Measurements from ENCODE around the gene IGFLR1. TPM values are rescaled to one million over a fixed set of nuclear protein-coding genes. Genes with fewer than 3 reads are reported as not detected.

The IGFLR1 gene
- total and polyA plus RNA-seq, 2 of the 8 experiments (the other 6 are each of a cell fraction or from before 2014, with no cell fraction given), result 8.4 to 28.9 TPM

- Histone ChIP-seq H3K9ac (replicated peaks in 1 of 4; ENCODE audit: extremely low read depth in 1 of 4, low read depth in 3 of 4, low read length in 3 of 4) (no peak overlapping the region), H2AFZ (ENCODE audit: low read length) (no peak overlapping the region), H2BK15ac (ENCODE audit: low read length) (no peak overlapping the region), H4K8ac (ENCODE audit: extremely low read depth, insufficient read depth, low read length) (no peak overlapping the region; the same call in 1 of the 2 replicates), H2AK5ac (ENCODE audit: low read depth, low read length) (0 out of 2 replicates have a peak overlapping the region, but pooled peaks have one; percentile 82), H3K23ac (ENCODE audit: insufficient read length) (no peak overlapping the region), H3K18ac (ENCODE audit: extremely low read depth, low read length) (no peak overlapping the region), H2BK5ac (ENCODE audit: low read depth, low read length) (no peak overlapping the region), H3K56ac (replicated peaks; ENCODE audit: insufficient read length, low read depth, low read length) (no peak overlapping the region), H3K23me2 (ENCODE audit: low read depth, low read length) (peaks cover 11% of the 10 kb centered on the region), H2BK20ac (ENCODE audit: low read length) (no peak overlapping the region), H3K79me1 (ENCODE audit: low read depth, low read length) (no peaks in the 10 kb centered on the region; the same call in 1 of the 2 replicates), H2BK120ac (replicated peaks; ENCODE audit: low read depth, low read length) (no peak overlapping the region), H3K4me1 (replicated peaks in 1 of 4; ENCODE audit: control insufficient read depth in 3 of 4, insufficient read depth in 4 of 4, low read length in 3 of 4) (peaks cover 0 to 18% (median 6%) of the 10 kb centered on the region in 4 experiments; a peak in 6 of 7 replicates), H3K9me3 (ENCODE audit: insufficient read depth in 2 of 2, low read depth in 1 of 2, low read length in 1 of 2) (no peaks in the 10 kb centered on the region), H3K27ac (ENCODE audit: low read depth, low read length) (no peak overlapping the region), H3K4ac (replicated peaks; ENCODE audit: insufficient read length, low read depth, low read length) (no peak overlapping the region), H3K36me3 (ENCODE audit: control insufficient read depth in 2 of 4, insufficient read depth in 4 of 4, low read length in 3 of 4) (no peaks in the 10 kb centered on the region), H4K91ac (replicated peaks; ENCODE audit: insufficient read length, low read length) (no peak overlapping the region), H3K4me2 (ENCODE audit: insufficient read depth in 1 of 2, low read depth in 2 of 2, low read length in 2 of 2) (no peak overlapping the region), H2BK12ac (ENCODE audit: low read depth, low read length) (no peak overlapping the region), H3K4me3 (ENCODE audit: extremely low read depth in 1 of 4, insufficient read depth in 2 of 4, low read depth in 3 of 4, low read length in 4 of 4) (no peak overlapping the region), H3K27me3 (replicated peaks in 1 of 4; ENCODE audit: control insufficient read depth in 3 of 4, extremely low read depth in 1 of 4, insufficient read depth in 3 of 4, low read length in 3 of 4) (peaks cover 0 to 4% (median 0%) of the 10 kb centered on the region in 4 experiments; a peak in 1 of 7 replicates), H3K79me2 (ENCODE audit: control insufficient read depth in 1 of 2, insufficient read depth in 2 of 2, low read length in 2 of 2) (no peaks in the 10 kb centered on the region), H3K14ac (ENCODE audit: insufficient read length) (no peak overlapping the region), H4K5ac (ENCODE audit: insufficient read length, low read depth, low read length) (no peak overlapping the region), H4K20me1 (replicated peaks in 1 of 2; ENCODE audit: control insufficient read depth in 1 of 2, insufficient read depth in 2 of 2, low read length in 2 of 2) (peaks cover 0 to 12% of the 10 kb centered on the region in 2 experiments)
- TF ChIP-seq, protein P1, sequence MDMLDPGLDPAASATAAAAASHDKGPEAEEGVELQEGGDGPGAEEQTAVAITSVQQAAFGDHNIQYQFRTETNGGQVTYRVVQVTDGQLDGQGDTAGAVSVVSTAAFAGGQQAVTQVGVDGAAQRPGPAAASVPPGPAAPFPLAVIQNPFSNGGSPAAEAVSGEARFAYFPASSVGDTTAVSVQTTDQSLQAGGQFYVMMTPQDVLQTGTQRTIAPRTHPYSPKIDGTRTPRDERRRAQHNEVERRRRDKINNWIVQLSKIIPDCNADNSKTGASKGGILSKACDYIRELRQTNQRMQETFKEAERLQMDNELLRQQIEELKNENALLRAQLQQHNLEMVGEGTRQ (IDR thresholded peaks at IDR 0.05; ENCODE audit: low read length), result no peak
- TF ChIP-seq NRF1 (IDR thresholded peaks at IDR 0.05; ENCODE audit: low read depth, low read length) (no peak), KDM4A (IDR thresholded peaks at IDR 0.05; ENCODE audit: low read depth, low read length, severe bottlenecking) (no peak), TAF7 (optimal IDR thresholded peaks at IDR 0.05; ENCODE audit: borderline replicate concordance, low read depth, low read length) (no peak), RBBP5 (IDR thresholded peaks at IDR 0.05; ENCODE audit: borderline replicate concordance, low read depth, low read length) (no peak), CHD1 (IDR thresholded peaks at IDR 0.05; ENCODE audit: low read depth, low read length) (no peak), CBX8 (IDR thresholded peaks at IDR 0.05; ENCODE audit: borderline replicate concordance, low read depth, low read length) (no peak), MAFK (IDR thresholded peaks at IDR 0.05; ENCODE audit: low read depth, low read length) (no peak), BACH1 (IDR thresholded peaks at IDR 0.05; ENCODE audit: low read length) (no peak), TAF1 (IDR thresholded peaks at IDR 0.05; ENCODE audit: low read depth, low read length) (no peak), CEBPB (IDR thresholded peaks at IDR 0.05; ENCODE audit: low read depth, low read length) (no peak), SIN3A (conservative IDR thresholded peaks at IDR 0.05 in 1 of 2, IDR thresholded peaks at IDR 0.05 in 1 of 2; ENCODE audit: low read depth in 1 of 2, low read length in 2 of 2) (no peak)
- FAIRE-seq, result no peak
- DNase-seq (ENCODE audit: low read depth in 1 of 2, low spot score in 2 of 2), result no peak
- ChIA-PET CTCF (ENCODE audit: partially characterized antibody) (interaction anchor here (1.0 to 1.2 kb wide), 4 partner anchors 15 to 44 kb away, joined by 3 to 5 read pairs (median 4); no protein-coding TSS in a partner anchor), POLR2A (ENCODE audit: partially characterized antibody) (interaction anchor here (1.1 to 1.8 kb wide), 2 partner anchors 34 to 42 kb away, joined by 4 read pairs; no protein-coding TSS in a partner anchor)
- WGBS, 2 experiments (ENCODE audit: extremely low coverage in 1 of 2, insufficient coverage in 1 of 2, insufficient read length in 1 of 2, insufficient replicate concordance in 2 of 2, low coverage in 1 of 2, low lambda C conversion rate in 2 of 2, missing lambda C conversion rate in 1 of 2), result 91% methylated on average over 12 of the region's 12 CpGs; no CpG with 5 or more reads in 1 of the 2 experiments
These were observed 40.3 kb upstream of the IGFLR1 start for GRCh38 chr19:35782589-35782988.

All from H1 (cell line).